ENCODE results near the gene SPSB1.

DNA sequence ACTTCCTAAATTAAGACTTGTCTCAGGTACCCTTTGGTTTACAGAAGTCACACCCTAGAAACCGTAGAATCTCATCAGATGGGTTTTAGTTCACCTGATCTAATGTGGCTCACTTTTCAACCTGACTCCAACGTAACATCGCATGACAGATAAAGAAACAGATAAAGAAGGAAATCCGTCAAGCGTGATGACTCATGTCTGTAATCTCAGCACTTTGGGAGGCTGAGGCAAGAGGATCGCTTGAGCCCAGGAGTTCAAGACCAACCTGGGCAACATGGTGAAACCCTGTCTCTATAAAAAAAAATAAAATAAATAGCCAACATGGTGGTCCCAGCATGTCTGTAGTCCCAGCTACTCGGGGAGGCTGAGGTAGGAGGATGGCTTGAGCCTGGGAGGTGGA, 97.3 kb downstream of the SPSB1 start:
- TF ChIP-seq POLR2AphosphoS5 (IDR thresholded peaks at IDR 0.05), result no peak
- TF ChIP-seq, protein P1, sequence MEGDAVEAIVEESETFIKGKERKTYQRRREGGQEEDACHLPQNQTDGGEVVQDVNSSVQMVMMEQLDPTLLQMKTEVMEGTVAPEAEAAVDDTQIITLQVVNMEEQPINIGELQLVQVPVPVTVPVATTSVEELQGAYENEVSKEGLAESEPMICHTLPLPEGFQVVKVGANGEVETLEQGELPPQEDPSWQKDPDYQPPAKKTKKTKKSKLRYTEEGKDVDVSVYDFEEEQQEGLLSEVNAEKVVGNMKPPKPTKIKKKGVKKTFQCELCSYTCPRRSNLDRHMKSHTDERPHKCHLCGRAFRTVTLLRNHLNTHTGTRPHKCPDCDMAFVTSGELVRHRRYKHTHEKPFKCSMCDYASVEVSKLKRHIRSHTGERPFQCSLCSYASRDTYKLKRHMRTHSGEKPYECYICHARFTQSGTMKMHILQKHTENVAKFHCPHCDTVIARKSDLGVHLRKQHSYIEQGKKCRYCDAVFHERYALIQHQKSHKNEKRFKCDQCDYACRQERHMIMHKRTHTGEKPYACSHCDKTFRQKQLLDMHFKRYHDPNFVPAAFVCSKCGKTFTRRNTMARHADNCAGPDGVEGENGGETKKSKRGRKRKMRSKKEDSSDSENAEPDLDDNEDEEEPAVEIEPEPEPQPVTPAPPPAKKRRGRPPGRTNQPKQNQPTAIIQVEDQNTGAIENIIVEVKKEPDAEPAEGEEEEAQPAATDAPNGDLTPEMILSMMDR (IDR thresholded peaks at IDR 0.05; ENCODE audit: poor library complexity, severe bottlenecking), result no peak
- TF ChIP-seq, protein P2, sequence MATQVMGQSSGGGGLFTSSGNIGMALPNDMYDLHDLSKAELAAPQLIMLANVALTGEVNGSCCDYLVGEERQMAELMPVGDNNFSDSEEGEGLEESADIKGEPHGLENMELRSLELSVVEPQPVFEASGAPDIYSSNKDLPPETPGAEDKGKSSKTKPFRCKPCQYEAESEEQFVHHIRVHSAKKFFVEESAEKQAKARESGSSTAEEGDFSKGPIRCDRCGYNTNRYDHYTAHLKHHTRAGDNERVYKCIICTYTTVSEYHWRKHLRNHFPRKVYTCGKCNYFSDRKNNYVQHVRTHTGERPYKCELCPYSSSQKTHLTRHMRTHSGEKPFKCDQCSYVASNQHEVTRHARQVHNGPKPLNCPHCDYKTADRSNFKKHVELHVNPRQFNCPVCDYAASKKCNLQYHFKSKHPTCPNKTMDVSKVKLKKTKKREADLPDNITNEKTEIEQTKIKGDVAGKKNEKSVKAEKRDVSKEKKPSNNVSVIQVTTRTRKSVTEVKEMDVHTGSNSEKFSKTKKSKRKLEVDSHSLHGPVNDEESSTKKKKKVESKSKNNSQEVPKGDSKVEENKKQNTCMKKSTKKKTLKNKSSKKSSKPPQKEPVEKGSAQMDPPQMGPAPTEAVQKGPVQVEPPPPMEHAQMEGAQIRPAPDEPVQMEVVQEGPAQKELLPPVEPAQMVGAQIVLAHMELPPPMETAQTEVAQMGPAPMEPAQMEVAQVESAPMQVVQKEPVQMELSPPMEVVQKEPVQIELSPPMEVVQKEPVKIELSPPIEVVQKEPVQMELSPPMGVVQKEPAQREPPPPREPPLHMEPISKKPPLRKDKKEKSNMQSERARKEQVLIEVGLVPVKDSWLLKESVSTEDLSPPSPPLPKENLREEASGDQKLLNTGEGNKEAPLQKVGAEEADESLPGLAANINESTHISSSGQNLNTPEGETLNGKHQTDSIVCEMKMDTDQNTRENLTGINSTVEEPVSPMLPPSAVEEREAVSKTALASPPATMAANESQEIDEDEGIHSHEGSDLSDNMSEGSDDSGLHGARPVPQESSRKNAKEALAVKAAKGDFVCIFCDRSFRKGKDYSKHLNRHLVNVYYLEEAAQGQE (IDR thresholded peaks at IDR 0.05; ENCODE audit: borderline replicate concordance), result no peak
- TF ChIP-seq EZH2 (IDR thresholded peaks at IDR 0.05; ENCODE audit: borderline replicate concordance, insufficient read depth, low read length, poor library complexity, severe bottlenecking), result no peak

Data from neural cell (in vitro differentiated cells).